ENCODE measurements around the gene YY1AP1.

GRCh38 chr1:155678027-155678426 lies 10.5 kb downstream of the YY1AP1 start:
- TF ChIP-seq CTCF (IDR thresholded peaks at IDR 0.05) (no peak), EP300 (IDR thresholded peaks at IDR 0.05) (no peak), POLR2A (IDR thresholded peaks at IDR 0.05) (no peak)
